ENCODE results near the gene GADD45B.

- TF ChIP-seq CTCF (IDR thresholded peaks at IDR 0.05) = no peak
- TF ChIP-seq POLR2A (IDR thresholded peaks at IDR 0.05) = no peak
- no peak for TF ChIP-seq EP300 (IDR thresholded peaks at IDR 0.05)
Observed at GRCh38 chr19:2494084-2494446, 18.1 kb downstream of the GADD45B start.

Measured in tibial nerve (tissue), 4 donors.